NOMO-1 (cell line): Measurements from ENCODE around the gene IKZF1.

Experiments used
- DNase-seq, 2 experiments: peaks; one replicate each; lab custom pipeline; 2025; ENCODE audit not compliant: unreplicated experiment in 2 of 2; lab: John Stamatoyannopoulos, UW

Gene IKZF1

DNA sequence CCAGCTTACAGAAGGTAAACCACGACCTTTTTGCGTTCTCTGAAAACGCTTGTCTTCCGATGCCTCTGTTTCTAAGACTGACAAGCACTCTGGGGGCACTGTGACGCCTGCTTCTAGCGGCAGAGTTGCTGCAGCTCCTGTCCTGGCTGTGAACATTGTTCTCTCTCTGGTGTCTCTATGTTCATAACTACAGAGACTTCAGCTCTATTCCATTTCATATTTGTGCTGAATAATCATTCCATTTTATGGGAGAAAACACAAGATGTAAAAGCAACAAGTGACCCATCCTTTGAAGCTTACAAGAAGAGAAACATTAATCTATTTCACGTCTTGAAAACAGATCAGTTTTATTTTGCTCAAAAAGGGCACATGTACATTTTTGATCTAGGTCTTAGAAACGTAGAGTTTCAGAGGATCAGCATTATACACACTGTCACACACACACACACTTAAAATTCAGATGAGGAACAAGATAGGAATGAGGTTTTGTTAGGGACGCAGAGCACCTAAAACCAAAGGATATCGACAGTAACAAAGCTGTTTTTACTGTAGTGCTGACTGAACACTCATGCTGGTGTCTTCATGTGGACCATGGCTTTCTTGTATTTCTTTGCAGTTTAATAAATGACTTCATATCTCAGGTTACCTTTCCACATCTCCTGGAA lies 3.0 kb downstream of the IKZF1 start:
- DNase-seq: peak; percentile 27 to 48

GRCh38 chr7:50308203-50308531 lies 3.7 kb downstream of the IKZF1 start:
- DNase-seq: no peak

DNA sequence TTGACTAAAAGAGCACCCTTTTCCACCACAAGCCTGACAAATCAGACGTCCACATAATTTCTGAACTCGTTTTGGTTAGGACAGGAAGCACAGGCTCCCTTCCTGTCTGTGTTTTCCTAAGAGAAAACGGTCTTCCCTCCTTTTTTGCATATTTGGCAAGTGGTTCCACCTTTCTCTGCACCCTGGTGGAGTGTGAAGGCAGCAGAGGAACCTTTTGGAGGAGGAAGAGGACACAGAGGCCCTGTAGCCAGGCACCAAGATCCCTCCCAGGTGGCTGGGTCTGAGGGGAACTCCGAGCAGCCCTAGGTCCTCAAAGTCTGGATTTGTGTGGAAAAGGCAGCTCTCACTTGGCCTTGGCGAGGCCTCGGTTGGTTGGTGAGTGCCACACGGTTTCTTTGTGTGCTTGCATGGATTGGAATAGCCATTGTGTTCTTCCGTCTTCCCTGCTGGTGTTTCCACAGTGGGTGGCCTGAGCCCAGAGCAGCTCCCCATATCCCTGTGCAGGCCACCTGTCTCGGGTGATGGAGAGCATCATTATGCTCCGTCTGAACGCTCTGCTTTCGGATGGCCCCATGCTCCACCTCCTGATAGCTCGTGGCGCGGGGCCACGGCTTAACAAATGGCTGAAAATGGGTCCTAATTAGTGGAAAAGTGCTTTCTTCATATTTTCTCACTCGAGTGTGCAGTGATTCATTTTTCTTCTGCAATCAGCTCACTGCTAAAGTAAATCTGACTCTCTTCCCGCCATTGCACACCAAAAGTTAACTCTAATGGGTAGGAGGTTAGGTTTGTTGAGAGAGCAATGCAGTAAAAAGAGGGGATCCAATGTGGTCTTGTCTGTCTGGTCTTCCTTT lies 4.2 kb downstream of the IKZF1 start:
- DNase-seq: peak in 1 of 2 experiments; percentile 19

- DNase-seq: no peak
Measured at GRCh38 chr7:50309721-50310120, 5.2 kb downstream of the IKZF1 start.

DNA sequence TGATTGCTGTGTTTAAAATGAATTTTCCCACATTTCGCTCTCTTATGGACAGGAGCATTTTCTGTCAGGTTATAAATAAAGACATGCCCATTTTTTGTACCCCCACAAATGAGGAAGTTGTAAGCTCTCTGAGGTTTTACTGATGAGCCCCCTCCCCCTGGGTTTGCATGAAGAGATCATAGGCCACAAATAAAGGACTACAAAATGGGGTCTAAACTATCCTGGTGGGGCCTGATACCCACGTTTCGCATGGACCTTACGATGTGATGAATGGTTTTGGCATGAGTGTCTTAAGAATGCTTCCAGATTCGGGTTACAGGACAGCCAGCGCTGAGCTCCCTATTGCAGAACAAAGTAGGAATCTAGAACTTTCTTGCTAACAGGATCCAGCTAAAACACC lies 5.8 kb downstream of the IKZF1 start:
- DNase-seq: peak; percentile 39 to 73

GRCh38 chr7:50310956-50311355 lies 6.4 kb downstream of the IKZF1 start:
- no peak for DNase-seq

- DNase-seq: peak; percentile 77 to 78
Measured at GRCh38 chr7:50312250-50313162, 8.0 kb downstream of the IKZF1 start.

GRCh38 chr7:50314836-50315592 lies 10.5 kb downstream of the IKZF1 start:
- no peak for DNase-seq

GRCh38 chr7:50315739-50316671 lies 11.5 kb downstream of the IKZF1 start:
- DNase-seq: peak in 1 of 2 experiments; percentile 22

DNA sequence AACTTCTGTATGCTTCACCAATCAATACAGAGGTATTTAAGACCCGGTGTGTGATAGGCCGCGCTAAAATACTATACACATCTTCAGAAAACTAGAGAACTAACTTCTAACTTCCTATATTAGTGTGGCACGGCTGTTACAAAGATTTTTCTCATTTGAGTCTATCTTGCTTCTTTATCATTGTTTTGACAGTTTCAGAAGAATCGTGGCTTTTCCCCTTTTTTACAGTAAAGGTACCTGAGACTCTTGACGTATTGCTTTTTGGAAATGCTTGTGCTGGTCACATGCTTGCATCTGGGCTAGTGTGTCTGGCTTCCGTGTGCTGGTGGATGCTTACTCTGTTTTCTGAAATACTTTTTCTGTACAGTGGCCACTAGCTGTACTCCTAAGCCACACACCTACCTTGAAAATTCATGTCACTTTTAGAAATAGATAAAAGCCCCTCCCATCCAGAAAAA lies 12.7 kb downstream of the IKZF1 start:
- no peak for DNase-seq

- no peak for DNase-seq
Measured at GRCh38 chr7:50317697-50318669, 13.5 kb downstream of the IKZF1 start.

- DNase-seq: peak in 1 of 2 experiments; percentile 44
Measured at GRCh38 chr7:50321487-50322067, 17.1 kb downstream of the IKZF1 start.

DNA sequence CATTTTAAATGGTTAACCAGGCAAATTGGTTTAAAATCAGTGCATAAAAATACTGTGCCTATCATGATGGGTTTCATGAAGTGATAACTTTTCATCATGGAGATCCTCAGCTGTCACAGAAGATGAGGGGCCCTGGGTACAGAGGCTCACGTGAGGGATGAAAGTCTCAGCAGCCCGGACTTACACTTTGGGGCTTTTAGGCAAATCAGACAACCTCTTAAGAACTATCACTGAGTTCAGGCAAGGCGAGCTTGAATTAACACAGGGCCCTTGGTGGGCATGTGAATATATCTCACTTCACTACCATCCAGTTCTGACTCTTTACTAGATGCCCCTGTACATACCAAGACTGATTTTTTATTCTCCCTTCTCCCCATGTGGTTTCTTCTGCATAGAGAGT lies 19.6 kb downstream of the IKZF1 start:
- DNase-seq: no peak

DNA sequence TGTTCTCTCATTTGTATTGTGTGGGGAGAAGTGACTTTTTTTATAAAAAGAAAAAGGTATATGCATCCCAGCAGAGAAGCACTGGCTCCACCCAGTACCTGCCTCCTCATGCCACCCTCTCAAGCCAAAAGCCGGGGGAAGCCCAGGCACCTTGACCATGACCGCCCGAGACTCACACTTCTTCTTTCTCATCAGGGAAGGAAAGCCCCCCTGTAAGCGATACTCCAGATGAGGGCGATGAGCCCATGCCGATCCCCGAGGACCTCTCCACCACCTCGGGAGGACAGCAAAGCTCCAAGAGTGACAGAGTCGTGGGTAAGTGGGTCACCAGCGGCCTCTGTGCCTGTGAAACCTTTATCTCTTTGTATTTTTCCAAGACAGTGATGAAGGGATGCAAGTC lies 22.9 kb downstream of the IKZF1 start:
- DNase-seq: no peak

- DNase-seq: no peak
Measured at GRCh38 chr7:50329775-50330174, 25.3 kb downstream of the IKZF1 start.

- peak in 1 of 2 experiments; percentile 19 for DNase-seq
Measured at GRCh38 chr7:50330254-50330653, 25.7 kb downstream of the IKZF1 start.

- no peak for DNase-seq
Measured at GRCh38 chr7:50330696-50331095, 26.2 kb downstream of the IKZF1 start.
